Mesenchymal stem cell (in vitro differentiated cells and primary cell): ENCODE results near the gene NR2F1-AS1.

Experiments used
- DNase-seq: peaks from one replicate; pipeline ENCODE4 v3.0.0-alpha.2; 2013
- H2AFZ ChIP-seq: one replicate; pipeline ENCODE4 v1.6.1; 2013; ENCODE audit warnings: low read depth, mild to moderate bottlenecking, control low read depth, inconsistent platforms, low read length, moderate library complexity
- H2AK5ac ChIP-seq: 2 replicates; pipeline ENCODE4 v1.6.1; 2013; ENCODE audit warnings: low read length, moderate library complexity, mild to moderate bottlenecking, inconsistent platforms; ENCODE audit not compliant: severe bottlenecking
- H2BK120ac ChIP-seq: one replicate; pipeline ENCODE4 v1.6.1; 2013; ENCODE audit warnings: low read depth, mild to moderate bottlenecking, inconsistent platforms, low read length, moderate library complexity
- H2BK12ac ChIP-seq, 2 experiments: one replicate each; pipeline ENCODE4 v1.6.1; 2013; ENCODE audit warnings: inconsistent platforms in 2 of 2, low read length in 2 of 2, mild to moderate bottlenecking in 2 of 2, moderate library complexity in 2 of 2, control low read depth in 1 of 2
- H2BK15ac ChIP-seq: one replicate; pipeline ENCODE4 v1.6.1; 2013; ENCODE audit warnings: mild to moderate bottlenecking, low read depth, inconsistent platforms; ENCODE audit not compliant: poor library complexity, severe bottlenecking
- H2BK5ac ChIP-seq: 2 replicates; pipeline ENCODE4 v1.6.1; 2013; ENCODE audit warnings: low read depth, mild to moderate bottlenecking, low read length, control low read depth, inconsistent platforms; ENCODE audit not compliant: poor library complexity, severe bottlenecking
- H3K14ac ChIP-seq, 2 experiments: one replicate each; pipeline ENCODE4 v1.6.1; 2013; ENCODE audit warnings: inconsistent platforms in 2 of 2, low read length in 2 of 2, control low read depth in 1 of 2, mild to moderate bottlenecking in 1 of 2, moderate library complexity in 1 of 2
- H3K18ac ChIP-seq, 2 experiments: one replicate each; pipeline ENCODE4 v1.6.1; 2013; ENCODE audit warnings: inconsistent platforms in 2 of 2, low read length in 2 of 2, control low read depth in 1 of 2, low read depth in 1 of 2, mild to moderate bottlenecking in 1 of 2
- H3K23ac ChIP-seq, 2 experiments: one replicate each; pipeline ENCODE4 v1.6.1; 2013; ENCODE audit warnings: inconsistent platforms in 2 of 2, low read length in 2 of 2, mild to moderate bottlenecking in 2 of 2, moderate library complexity in 2 of 2, control low read depth in 1 of 2
- H3K27ac ChIP-seq: 2 replicates; pipeline ENCODE4 v1.5.1; 2013; ENCODE audit warnings: mild to moderate bottlenecking, moderate library complexity, low read length, control low read depth, inconsistent platforms; ENCODE audit not compliant: poor library complexity, severe bottlenecking
- H3K27me3 ChIP-seq, 2 experiments: 2 replicates each; pipeline versions ENCODE4 v1.6.1 to v1.7.0; 2013; ENCODE audit warnings: low read length in 2 of 2, mild to moderate bottlenecking in 2 of 2, moderate library complexity in 2 of 2, control low read depth in 1 of 2, inconsistent platforms in 1 of 2; ENCODE audit not compliant: control insufficient read depth in 1 of 2, insufficient read depth in 1 of 2
- H3K36me3 ChIP-seq, 2 experiments: 2 replicates each; pipeline versions ENCODE4 v1.6.1 to v1.7.0; 2013; ENCODE audit warnings: low read length in 2 of 2, control low read depth in 1 of 2, inconsistent platforms in 1 of 2, low read depth in 1 of 2, mild to moderate bottlenecking in 1 of 2; ENCODE audit not compliant: insufficient read depth in 2 of 2, control insufficient read depth in 1 of 2
- H3K4ac ChIP-seq, 2 experiments: one replicate each; pipeline ENCODE4 v1.6.1; 2013; ENCODE audit warnings: inconsistent platforms in 2 of 2, low read length in 2 of 2, mild to moderate bottlenecking in 2 of 2, moderate library complexity in 2 of 2, control low read depth in 1 of 2, low read depth in 1 of 2
- H3K4me1 ChIP-seq: 2 replicates; pipeline ENCODE4 v1.6.1; 2013; ENCODE audit warnings: low read depth, low read length, control low read depth; ENCODE audit not compliant: control insufficient read depth, insufficient read depth
- H3K4me2 ChIP-seq: 2 replicates; pipeline ENCODE4 v1.6.1; 2013; ENCODE audit warnings: low read length, mild to moderate bottlenecking, inconsistent platforms; ENCODE audit not compliant: poor library complexity, severe bottlenecking
- H3K4me3 ChIP-seq, 2 experiments: 2 replicates each; pipeline versions ENCODE4 v1.5.1 to v1.7.0; 2013; ENCODE audit warnings: low read length in 2 of 2, mild to moderate bottlenecking in 2 of 2, control low read depth in 1 of 2, low read depth in 1 of 2; ENCODE audit not compliant: insufficient read depth in 1 of 2
- H3K79me1 ChIP-seq: replicated peaks from 2 replicates; pipeline ENCODE4 v1.6.1; 2013; ENCODE audit warnings: mild to moderate bottlenecking, control low read depth, low read length, inconsistent platforms; ENCODE audit not compliant: poor library complexity, severe bottlenecking
- H3K9ac ChIP-seq: 2 replicates; pipeline ENCODE4 v1.7.0; 2013; ENCODE audit warnings: mild to moderate bottlenecking, low read length, moderate library complexity
- H3K9me3 ChIP-seq: 2 replicates; pipeline ENCODE4 v1.7.0; 2013; ENCODE audit warnings: mild to moderate bottlenecking, low read length; ENCODE audit not compliant: control insufficient read depth
- H4K8ac ChIP-seq: one replicate; pipeline ENCODE4 v1.6.1; 2013; ENCODE audit warnings: inconsistent platforms, mild to moderate bottlenecking, low read length, moderate library complexity
- H4K91ac ChIP-seq: one replicate; pipeline ENCODE4 v1.6.1; 2013; ENCODE audit warnings: mild to moderate bottlenecking, low read length, inconsistent platforms
- whole genome bisulfite sequencing: methylation state at CpG from one replicate; pipeline ENCODE4 v1.1.7; 2013; ENCODE audit warnings: mixed read lengths; 5-methylcytosine and 5-hydroxymethylcytosine counted together

The NR2F1-AS1 gene

DNA sequence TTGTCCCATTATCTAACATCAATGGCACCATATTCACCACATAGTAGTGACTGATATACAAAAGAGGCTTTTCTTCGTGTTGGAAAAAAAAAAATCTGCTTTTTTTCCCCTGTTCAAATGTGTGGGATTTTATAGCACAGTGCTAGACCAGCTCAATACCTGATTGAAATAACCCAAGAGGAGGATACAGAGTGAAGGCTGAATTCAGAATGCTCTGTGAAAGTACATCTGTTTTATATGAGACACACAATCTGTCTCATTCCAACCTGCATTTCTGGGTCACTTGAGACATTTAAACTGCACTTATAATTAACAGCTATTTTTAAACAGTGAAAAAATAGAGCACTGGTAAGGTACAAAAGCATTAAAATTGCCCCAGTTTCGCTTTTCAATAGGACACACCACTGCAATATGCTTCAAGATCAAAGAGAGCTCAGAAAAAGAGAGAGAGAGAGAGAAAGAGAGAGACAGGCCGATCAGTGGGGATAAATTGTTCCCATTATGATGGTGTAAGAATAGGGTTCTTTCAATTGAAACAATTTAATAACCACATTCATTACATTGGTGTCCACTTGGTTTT, 179.3 kb downstream of the NR2F1-AS1 start:
- no peak for DNase-seq
- Histone ChIP-seq H2BK5ac (no peak overlapping the region), H2AK5ac (no peak overlapping the region), H4K8ac (no peak overlapping the region), H3K4me2 (no peak overlapping the region), H2BK12ac (no peak overlapping the region), H3K18ac (no peak overlapping the region), H3K23ac (no peak overlapping the region), H2AFZ (no peak overlapping the region), H3K27me3 (no peaks in the 10 kb centered on the region), H3K4ac (no peak overlapping the region), H3K79me1 (no peaks in the 10 kb centered on the region), H3K9ac (no peak overlapping the region), H3K4me3 (no peak overlapping the region), H3K36me3 (no peaks in the 10 kb centered on the region), H3K27ac (no peak overlapping the region), H2BK15ac (no peak overlapping the region), H3K9me3 (no peaks in the 10 kb centered on the region), H3K4me1 (no peaks in the 10 kb centered on the region), H4K91ac (no peak overlapping the region), H2BK120ac (no peak overlapping the region), H3K14ac (no peak overlapping the region)
- no CpG with 5 or more reads among the region's 3 CpGs for WGBS

GRCh38 chr5:93399675-93400074, 181.3 kb downstream of the NR2F1-AS1 start:
- no peak overlapping the region for H2BK120ac ChIP-seq
- no peaks in the 10 kb centered on the region for H3K9me3 ChIP-seq
- H3K9ac ChIP-seq = no peak overlapping the region
- no peak overlapping the region for H3K4me3 ChIP-seq
- H3K4me1 ChIP-seq = no peaks in the 10 kb centered on the region
- no peak overlapping the region for H4K8ac ChIP-seq
- no peak overlapping the region for H3K4ac ChIP-seq
- no peaks in the 10 kb centered on the region for H3K27me3 ChIP-seq
- H2BK12ac ChIP-seq = no peak overlapping the region
- H3K23ac ChIP-seq = no peak overlapping the region
- no peak overlapping the region for H4K91ac ChIP-seq
- no peak overlapping the region for H2BK15ac ChIP-seq
- H3K36me3 ChIP-seq = no peaks in the 10 kb centered on the region
- 65% methylated on average over 3 of the region's 3 CpGs for WGBS
- DNase-seq = no peak
- no peak overlapping the region for H2BK5ac ChIP-seq
- no peak overlapping the region for H2AK5ac ChIP-seq
- no peaks in the 10 kb centered on the region for H3K79me1 ChIP-seq
- H3K27ac ChIP-seq = no peak overlapping the region
- no peak overlapping the region for H3K14ac ChIP-seq
- no peak overlapping the region for H3K18ac ChIP-seq
- H2AFZ ChIP-seq = no peak overlapping the region
- H3K4me2 ChIP-seq = no peak overlapping the region

DNA sequence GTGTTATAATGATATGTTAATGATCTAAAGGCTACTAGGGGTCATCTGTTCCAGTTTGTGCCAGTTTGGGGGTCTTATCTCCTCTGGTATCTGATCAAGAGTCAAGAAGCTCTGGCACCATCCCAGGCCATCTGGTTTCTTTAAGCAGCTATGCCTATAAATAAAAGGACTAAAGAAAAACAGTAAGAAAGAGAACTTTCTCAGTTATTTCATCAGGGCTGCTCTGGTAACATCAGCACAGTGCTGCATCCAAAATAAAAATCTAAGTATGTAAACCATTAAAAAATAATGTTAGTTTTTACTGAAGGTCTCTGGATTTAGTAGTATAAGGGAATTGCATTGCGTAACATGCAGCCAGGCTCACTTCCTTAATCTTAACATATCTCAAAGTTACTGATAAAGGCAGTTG, 185.0 kb downstream of the NR2F1-AS1 start:
- WGBS = 100% methylated on average over 1 of the region's 1 CpG
- Histone ChIP-seq H2AK5ac (no peak overlapping the region), H3K79me1 (no peaks in the 10 kb centered on the region), H4K91ac (no peak overlapping the region), H3K36me3 (no peaks in the 10 kb centered on the region), H3K27ac (no peak overlapping the region), H3K18ac (no peak overlapping the region), H2BK5ac (no peak overlapping the region), H2BK12ac (no peak overlapping the region), H2BK120ac (no peak overlapping the region), H3K4me2 (no peak overlapping the region), H3K4ac (no peak overlapping the region), H3K9me3 (no peaks in the 10 kb centered on the region), H3K23ac (no peak overlapping the region), H2BK15ac (no peak overlapping the region), H3K27me3 (no peaks in the 10 kb centered on the region), H4K8ac (no peak overlapping the region), H3K9ac (no peak overlapping the region), H2AFZ (no peak overlapping the region), H3K4me1 (no peaks in the 10 kb centered on the region), H3K4me3 (no peak overlapping the region), H3K14ac (no peak overlapping the region)
- DNase-seq = peak; percentile 31

- no peak for DNase-seq
- 100% methylated on average over 1 of the region's 1 CpG for WGBS
- H3K27me3 ChIP-seq = no peaks in the 10 kb centered on the region
These were observed 186.0 kb downstream of the NR2F1-AS1 start for GRCh38 chr5:93395010-93395409.

More at GRCh38 chr5:93395010-93395409, 186.0 kb downstream of the NR2F1-AS1 start:
- no peaks in the 10 kb centered on the region for H3K9me3 ChIP-seq
- H2BK5ac ChIP-seq = no peak overlapping the region
- H3K4me3 ChIP-seq = no peak overlapping the region
- H3K14ac ChIP-seq = no peak overlapping the region
- peak overlapping the region; percentile 35 for H4K8ac ChIP-seq
- H3K4me2 ChIP-seq = no peak overlapping the region
- H2AFZ ChIP-seq = no peak overlapping the region
- no peak overlapping the region for H2BK120ac ChIP-seq
- H3K23ac ChIP-seq = no peak overlapping the region
- no peak overlapping the region for H3K4ac ChIP-seq
- H2AK5ac ChIP-seq = no peak overlapping the region
- H3K36me3 ChIP-seq = no peaks in the 10 kb centered on the region
- H2BK12ac ChIP-seq = no peak overlapping the region
- peak overlapping the region; percentile 30 for H2BK15ac ChIP-seq
- H3K9ac ChIP-seq = no peak overlapping the region
- no peak overlapping the region for H4K91ac ChIP-seq
- H3K18ac ChIP-seq = peak overlapping the region in 1 of 2 experiments; percentile 44
- no peaks in the 10 kb centered on the region for H3K4me1 ChIP-seq
- H3K27ac ChIP-seq = no peak overlapping the region
- H3K79me1 ChIP-seq = no peaks in the 10 kb centered on the region
